DMS153 treated with DMSO at 0.1 percent for 48 hours (cell line): ENCODE results near the gene C19orf33.
"Not testable (repeated sequence)": the region's sequence is repeated elsewhere in the genome, so short reads cannot be mapped to it uniquely, and the experiment has no call there.

Experiments
- DNase-seq: peaks from one replicate; lab custom pipeline; 2025; ENCODE audit not compliant: unreplicated experiment; lab: John Stamatoyannopoulos, UW

The C19orf33 gene

DNA sequence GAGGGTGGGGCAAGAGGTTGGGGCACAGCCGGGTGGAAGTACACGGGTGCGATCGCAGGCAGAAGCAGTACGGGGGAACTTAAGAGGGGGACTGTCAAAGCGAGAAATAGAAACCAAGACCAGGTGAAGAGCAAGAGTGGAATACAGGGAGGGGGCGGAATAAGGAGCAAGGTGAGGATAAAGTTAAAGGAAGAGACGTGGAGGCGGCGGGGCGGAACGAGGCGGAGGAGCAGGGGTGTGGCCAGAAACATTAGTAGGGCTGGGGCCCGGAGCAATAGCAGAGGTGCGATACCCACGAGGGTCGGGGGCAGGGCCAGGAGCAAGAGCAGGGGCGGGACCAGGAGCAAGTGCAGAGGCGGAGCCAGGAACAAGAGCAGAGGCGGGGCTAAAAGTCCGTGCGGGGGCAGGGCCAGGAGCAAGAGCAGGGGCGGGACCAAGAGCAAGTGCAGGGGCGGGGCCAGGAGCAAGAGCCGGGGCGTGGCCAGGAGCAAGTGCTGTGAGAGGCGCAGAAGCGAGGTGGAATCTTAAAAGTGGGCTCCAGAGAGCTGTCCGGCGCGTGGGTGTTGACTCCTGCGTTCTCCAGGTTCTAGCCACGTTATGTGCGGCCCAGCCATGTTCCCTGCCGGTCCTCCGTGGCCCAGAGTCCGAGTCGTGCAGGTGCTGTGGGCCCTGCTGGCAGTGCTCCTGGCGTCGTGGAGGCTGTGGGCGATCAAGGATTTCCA, 32.7 kb downstream of the C19orf33 start:
- peak; percentile 95 for DNase-seq

DNA sequence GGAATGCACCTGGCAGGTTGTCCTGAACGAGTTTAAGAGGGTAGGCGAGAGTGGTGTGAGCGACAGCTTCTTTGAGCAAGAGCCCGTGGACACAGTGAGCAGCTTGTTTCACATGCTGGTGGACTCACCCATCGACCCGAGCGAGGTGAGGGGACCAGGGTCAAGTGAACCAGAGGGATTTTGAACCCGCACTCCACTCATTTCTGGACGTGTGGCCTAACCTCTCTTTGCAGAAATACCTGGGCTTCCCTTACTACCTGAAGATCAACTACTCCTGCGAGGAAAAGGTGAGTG, 33.3 kb downstream of the C19orf33 start:
- DNase-seq, result no peak

DNA sequence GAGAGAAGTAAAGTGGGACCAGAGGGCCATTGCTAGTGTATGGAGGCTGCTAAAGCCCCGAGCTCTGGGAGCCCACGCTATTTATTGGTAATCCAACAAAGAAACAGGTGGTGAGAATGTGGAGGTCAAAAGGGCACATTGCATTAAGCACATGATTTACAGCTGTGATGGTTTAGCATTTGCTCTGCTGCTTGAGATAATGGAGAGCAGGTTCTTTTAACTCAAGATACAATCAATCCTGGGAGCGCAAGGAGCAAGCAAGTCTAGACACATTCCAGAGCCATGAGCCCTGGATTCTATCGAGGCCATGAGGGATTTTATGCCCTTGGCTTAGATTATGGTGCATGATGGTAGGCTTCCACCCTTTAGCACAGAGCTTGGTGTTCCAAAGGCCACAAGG, 35.0 kb downstream of the C19orf33 start:
- not testable (repeated sequence) for DNase-seq

DNA sequence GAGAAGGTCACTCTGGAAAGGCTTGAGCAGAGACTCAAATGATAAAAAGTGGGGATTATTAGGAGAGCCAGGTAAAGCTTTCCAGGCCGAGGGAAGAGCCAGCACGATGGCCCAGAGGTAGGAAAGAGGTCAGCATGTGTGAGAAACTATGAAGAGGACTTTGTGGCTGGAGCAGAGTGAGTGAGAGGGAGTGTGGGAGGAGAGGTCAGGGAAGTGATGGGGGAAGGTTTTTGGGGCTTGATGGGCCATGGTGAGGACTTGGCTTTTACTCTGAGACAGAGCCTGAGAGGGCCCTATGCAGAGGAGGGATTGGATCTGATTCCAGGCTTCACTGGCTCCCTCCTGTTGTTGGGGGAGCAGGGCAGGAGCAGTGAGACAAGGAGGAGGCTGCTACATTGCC, 36.9 kb downstream of the C19orf33 start:
- no peak for DNase-seq

DNA sequence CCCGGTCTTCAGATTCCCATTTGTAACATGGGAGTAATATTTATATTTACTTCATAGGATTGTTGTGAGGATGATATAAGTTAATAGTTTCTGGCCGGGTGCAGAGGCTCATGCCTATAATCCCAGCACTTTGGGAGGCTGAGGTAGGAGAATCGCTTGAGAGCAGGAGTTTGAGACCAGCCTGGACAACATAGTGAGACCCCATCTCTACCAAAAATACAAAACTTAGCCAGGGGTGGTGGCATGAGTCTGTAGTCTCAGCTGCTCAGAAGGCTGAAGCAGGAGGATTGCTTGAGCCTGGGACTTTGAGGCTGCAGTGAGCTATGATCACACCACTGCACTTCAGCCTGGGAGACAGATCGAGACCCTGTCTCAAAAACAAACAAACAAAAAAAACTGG, 42.8 kb downstream of the C19orf33 start:
- DNase-seq, result no peak

DNA sequence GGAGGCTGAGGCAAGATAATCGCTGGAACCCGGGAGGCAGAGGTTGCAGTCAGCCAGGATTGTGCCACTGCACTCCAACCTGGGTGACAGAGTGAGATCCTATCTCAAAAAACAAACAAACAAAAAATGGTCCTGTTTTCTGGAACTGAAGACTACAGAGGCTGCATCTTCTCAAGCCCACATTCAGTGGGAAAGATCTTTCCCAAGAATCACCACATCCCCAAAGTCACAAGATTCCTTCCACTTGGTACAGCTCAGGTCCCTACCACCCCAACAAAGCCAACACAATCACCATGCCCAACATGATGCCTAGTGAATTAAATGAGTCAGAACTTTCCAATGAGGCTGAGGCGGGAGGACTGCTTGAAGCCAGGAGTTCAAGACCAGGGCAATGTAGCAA, 46.8 kb downstream of the C19orf33 start:
- DNase-seq, result no peak

DNA sequence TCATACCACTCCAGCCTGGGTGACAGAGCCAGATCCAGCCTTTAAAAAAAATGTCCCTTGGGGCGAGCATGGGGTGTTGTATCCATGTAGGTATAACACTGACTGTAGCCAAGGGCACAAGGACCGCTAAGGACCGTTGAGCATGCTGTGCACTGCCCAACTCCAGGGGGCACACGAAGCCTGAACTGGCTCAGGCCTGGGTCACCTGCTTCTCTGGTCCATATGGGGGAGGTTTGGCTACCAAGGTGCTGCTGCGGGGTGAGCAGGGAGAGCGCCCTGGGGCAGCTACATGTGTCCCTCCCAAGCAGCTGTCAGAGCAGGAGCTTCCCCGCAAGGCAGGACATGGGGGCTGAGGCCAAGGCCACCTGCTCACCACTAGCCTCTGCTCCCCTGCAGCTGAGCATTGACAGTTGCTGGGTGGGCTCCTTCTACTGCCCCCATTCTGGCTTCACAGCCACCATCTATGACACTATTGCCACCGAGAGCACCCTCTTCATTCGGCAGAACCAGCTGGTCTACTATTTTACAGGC, 47.9 kb downstream of the C19orf33 start:
- DNase-seq, result no peak

DNA sequence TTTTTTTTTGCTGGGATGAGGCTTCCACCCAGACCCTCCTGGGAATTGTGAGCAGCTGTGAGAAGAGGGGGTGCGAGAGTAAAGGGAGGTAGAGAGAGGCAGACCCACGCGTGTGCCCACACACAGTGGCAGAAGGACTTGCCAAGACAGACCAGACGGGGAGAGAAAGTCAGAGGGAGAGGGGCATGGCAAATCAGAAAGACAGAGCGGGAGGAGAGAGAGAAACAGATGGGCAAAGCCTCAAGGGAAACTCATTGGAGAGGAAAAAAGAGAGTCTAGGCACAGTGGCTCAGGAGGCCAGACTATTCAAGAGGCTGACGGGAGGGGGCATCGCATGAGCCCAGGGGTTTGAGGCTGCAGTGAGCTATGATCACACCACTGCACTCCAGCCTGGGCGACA, 48.6 kb downstream of the C19orf33 start:
- no peak for DNase-seq
